Neural cell (in vitro differentiated cells): ENCODE measurements around the gene KCNJ6. TPM values are rescaled to one million over a fixed set of nuclear protein-coding genes. Genes with fewer than 3 reads are reported as not detected.

Experiments used
- H2AFZ ChIP-seq: fragments of 200-600, 300-800 bp; sonication (generic), shearing (Covaris generic); 2 replicates; pipeline ENCODE4 v1.6.0; 2014; ENCODE audit warnings: low read depth, mild to moderate bottlenecking, antibody characterized with exemption, low read length, moderate library complexity
- H3F3A ChIP-seq: fragments of 200-600 bp; shearing (Covaris generic); 2 replicates; pipeline ENCODE4 v1.6.1; 2016; ENCODE audit warnings: mild to moderate bottlenecking, moderate library complexity, mixed read lengths, antibody characterized with exemption, low read length; ENCODE audit not compliant: insufficient read depth, poor library complexity, severe bottlenecking
- H3K27ac ChIP-seq: fragments of 200-600, 300-800 bp; sonication (generic), shearing (Covaris generic); 2 replicates; pipeline ENCODE4 v1.5.1; 2014; ENCODE audit warnings: mild to moderate bottlenecking, low read length, moderate library complexity
- H3K27me3 ChIP-seq: fragments of 300-800, 200-600 bp; sonication (generic), shearing (Covaris generic); 2 replicates; pipeline ENCODE4 v1.6.0; 2014; ENCODE audit warnings: mild to moderate bottlenecking, low read depth, low read length, moderate library complexity; ENCODE audit not compliant: insufficient read depth
- H3K36me3 ChIP-seq: fragments of 300-800, 200-600 bp; sonication (generic), shearing (Covaris generic); 2 replicates; pipeline ENCODE4 v1.5.1; 2014; ENCODE audit warnings: mild to moderate bottlenecking, antibody characterized with exemption, low read length, moderate library complexity; ENCODE audit not compliant: insufficient read depth
- H3K4me2 ChIP-seq: fragments of 300-800, 200-600 bp; sonication (generic), shearing (Covaris generic); 2 replicates; pipeline ENCODE4 v1.6.0; 2014; ENCODE audit warnings: mild to moderate bottlenecking, low read length
- H3K4me3 ChIP-seq: fragments of 300-800, 200-600 bp; sonication (generic), shearing (Covaris generic); 2 replicates; pipeline ENCODE4 v1.5.1; 2014; ENCODE audit warnings: mild to moderate bottlenecking, low read length, moderate library complexity
- H3K79me2 ChIP-seq: fragments of 200-600 bp; shearing (Covaris generic); replicated peaks from 2 replicates; pipeline ENCODE4 v1.6.0; 2014; ENCODE audit warnings: mild to moderate bottlenecking, low read length, moderate library complexity; ENCODE audit not compliant: insufficient read depth
- H3K9ac ChIP-seq: fragments of 300-800, 200-600 bp; sonication (generic), shearing (Covaris generic); 2 replicates; pipeline ENCODE4 v1.6.1; 2016; ENCODE audit warnings: mild to moderate bottlenecking, low read length, mixed read lengths
- H3K9me2 ChIP-seq: fragments of 200-600 bp; shearing (Covaris generic); 2 replicates; pipeline ENCODE4 v1.6.1; 2016; ENCODE audit warnings: mild to moderate bottlenecking, low read length, mixed read lengths; ENCODE audit not compliant: insufficient read depth
- H3K9me3 ChIP-seq: fragments of 200-600, 300-800 bp; sonication (generic), shearing (Covaris generic); 2 replicates; pipeline ENCODE4 v1.6.1; 2016; ENCODE audit warnings: mild to moderate bottlenecking, mixed run types, low read length, moderate library complexity, mixed read lengths
- H4K20me1 ChIP-seq: fragments of 200-600 bp; shearing (Covaris generic); 2 replicates; pipeline ENCODE4 v1.6.1; 2016; ENCODE audit warnings: mild to moderate bottlenecking, mixed run types; ENCODE audit not compliant: insufficient read depth
- CTCF ChIP-seq: fragments of 450-650 bp; IDR thresholded peaks from 2 replicates; pipeline ENCODE4 v1.5.1; 2014; ENCODE audit warnings: antibody characterized with exemption, mild to moderate bottlenecking, moderate library complexity; ENCODE audit not compliant: poor library complexity, severe bottlenecking
- EP300 ChIP-seq: fragments of 450-650 bp; conservative IDR thresholded peaks from 2 replicates; pipeline ENCODE4 v1.6.1; 2014; ENCODE audit warnings: antibody characterized with exemption, mild to moderate bottlenecking, moderate library complexity; ENCODE audit not compliant: poor library complexity, severe bottlenecking
- EZH2 ChIP-seq: fragments of 200-600, 300-800 bp; shearing (Covaris generic), sonication (generic); IDR thresholded peaks from 2 replicates; pipeline ENCODE4 v1.6.1; 2014; ENCODE audit warnings: antibody characterized with exemption, low read length, borderline replicate concordance, mild to moderate bottlenecking; ENCODE audit not compliant: insufficient read depth, poor library complexity, severe bottlenecking
- MXI1 ChIP-seq: fragments of 450-650 bp; conservative IDR thresholded peaks from 2 replicates; pipeline ENCODE4 v1.6.1; 2014; ENCODE audit warnings: antibody characterized with exemption, mild to moderate bottlenecking; ENCODE audit not compliant: poor library complexity, severe bottlenecking
- POLR2AphosphoS5 ChIP-seq: IDR thresholded peaks from 2 replicates; pipeline ENCODE4 v1.6.1; 2012
- RAD21 ChIP-seq: fragments of 450-650 bp; conservative IDR thresholded peaks from 2 replicates; pipeline ENCODE4 v1.6.1; 2014; ENCODE audit warnings: antibody characterized with exemption, mild to moderate bottlenecking, moderate library complexity
- SMC3 ChIP-seq: fragments of 450-650 bp; conservative IDR thresholded peaks from 2 replicates; pipeline ENCODE4 v1.6.1; 2014; ENCODE audit warnings: antibody characterized with exemption, mild to moderate bottlenecking, moderate library complexity; ENCODE audit not compliant: poor library complexity
- TAF1 ChIP-seq: IDR thresholded peaks from 2 replicates; pipeline ENCODE4 v1.6.1; 2012; ENCODE audit warnings: low read depth
- polyA plus RNA-seq: library from polyadenylated mRNA; depleted of rRNA; stranded (reverse); fragments of >200 nt; gene quantifications from 2 replicates; pipeline ENCODE4 v1.2.3, GENCODE V29; 2014
- TF ChIP-seq, protein P1 (sequence below): IDR thresholded peaks from 2 replicates; pipeline ENCODE4 v1.6.1; 2012; ENCODE audit warnings: borderline replicate concordance

Gene KCNJ6
- polyA plus RNA-seq, 1 donor from 2014 or later, result 1.7 TPM

- Histone ChIP-seq H3K36me3 (no peaks in the 10 kb centered on the region), H3K9ac (no peak overlapping the region), H3K27ac (no peak overlapping the region), H3K9me3 (no peaks in the 10 kb centered on the region), H3K27me3 (no peaks in the 10 kb centered on the region), H3K4me3 (no peak overlapping the region), H3F3A (no peaks in the 10 kb centered on the region), H4K20me1 (no peaks in the 10 kb centered on the region), H3K4me2 (no peak overlapping the region), H3K79me2 (no peaks in the 10 kb centered on the region), H3K9me2 (no peaks in the 10 kb centered on the region), H2AFZ (no peak overlapping the region)
- TF ChIP-seq EP300, result no peak
Observed at GRCh38 chr21:37829447-37829846, 86.8 kb downstream of the KCNJ6 start.

DNA sequence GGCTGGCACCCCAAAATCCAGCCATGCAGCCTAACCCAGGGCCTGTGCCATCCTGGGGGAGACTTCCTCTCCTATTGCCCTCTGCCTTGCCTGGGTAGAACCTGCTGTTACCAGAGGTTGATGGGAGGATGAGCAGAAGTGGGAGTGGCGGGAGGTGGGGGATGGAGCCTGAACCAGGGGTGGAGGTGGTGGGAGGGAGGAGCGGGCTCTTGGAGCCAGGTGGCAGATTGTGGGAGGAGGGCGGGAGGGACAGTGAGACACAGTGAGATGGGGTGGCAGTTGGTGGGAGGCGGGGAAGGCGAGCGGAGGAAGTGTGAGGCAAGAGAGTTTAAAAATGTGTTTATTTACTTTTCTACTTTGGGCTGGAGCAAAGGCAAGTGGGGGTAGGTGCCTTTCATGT, 87.3 kb downstream of the KCNJ6 start:
- no peak overlapping the region for H3K4me2 ChIP-seq
- no peaks in the 10 kb centered on the region for H3K9me2 ChIP-seq
- no peaks in the 10 kb centered on the region for H3K36me3 ChIP-seq
- H4K20me1 ChIP-seq, result no peaks in the 10 kb centered on the region
- TF ChIP-seq RAD21 (no peak), EZH2 (no peak), CTCF (no peak), TAF1 (no peak), EP300 (no peak), SMC3 (no peak), MXI1 (no peak), POLR2AphosphoS5 (no peak)
- TF ChIP-seq, protein P1, sequence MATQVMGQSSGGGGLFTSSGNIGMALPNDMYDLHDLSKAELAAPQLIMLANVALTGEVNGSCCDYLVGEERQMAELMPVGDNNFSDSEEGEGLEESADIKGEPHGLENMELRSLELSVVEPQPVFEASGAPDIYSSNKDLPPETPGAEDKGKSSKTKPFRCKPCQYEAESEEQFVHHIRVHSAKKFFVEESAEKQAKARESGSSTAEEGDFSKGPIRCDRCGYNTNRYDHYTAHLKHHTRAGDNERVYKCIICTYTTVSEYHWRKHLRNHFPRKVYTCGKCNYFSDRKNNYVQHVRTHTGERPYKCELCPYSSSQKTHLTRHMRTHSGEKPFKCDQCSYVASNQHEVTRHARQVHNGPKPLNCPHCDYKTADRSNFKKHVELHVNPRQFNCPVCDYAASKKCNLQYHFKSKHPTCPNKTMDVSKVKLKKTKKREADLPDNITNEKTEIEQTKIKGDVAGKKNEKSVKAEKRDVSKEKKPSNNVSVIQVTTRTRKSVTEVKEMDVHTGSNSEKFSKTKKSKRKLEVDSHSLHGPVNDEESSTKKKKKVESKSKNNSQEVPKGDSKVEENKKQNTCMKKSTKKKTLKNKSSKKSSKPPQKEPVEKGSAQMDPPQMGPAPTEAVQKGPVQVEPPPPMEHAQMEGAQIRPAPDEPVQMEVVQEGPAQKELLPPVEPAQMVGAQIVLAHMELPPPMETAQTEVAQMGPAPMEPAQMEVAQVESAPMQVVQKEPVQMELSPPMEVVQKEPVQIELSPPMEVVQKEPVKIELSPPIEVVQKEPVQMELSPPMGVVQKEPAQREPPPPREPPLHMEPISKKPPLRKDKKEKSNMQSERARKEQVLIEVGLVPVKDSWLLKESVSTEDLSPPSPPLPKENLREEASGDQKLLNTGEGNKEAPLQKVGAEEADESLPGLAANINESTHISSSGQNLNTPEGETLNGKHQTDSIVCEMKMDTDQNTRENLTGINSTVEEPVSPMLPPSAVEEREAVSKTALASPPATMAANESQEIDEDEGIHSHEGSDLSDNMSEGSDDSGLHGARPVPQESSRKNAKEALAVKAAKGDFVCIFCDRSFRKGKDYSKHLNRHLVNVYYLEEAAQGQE, result no peak
- H3K9ac ChIP-seq, result no peak overlapping the region
- no peaks in the 10 kb centered on the region for H3K9me3 ChIP-seq
- H3K27ac ChIP-seq, result no peak overlapping the region
- H3K4me3 ChIP-seq, result no peak overlapping the region
- H3F3A ChIP-seq, result no peaks in the 10 kb centered on the region
- no peaks in the 10 kb centered on the region for H3K79me2 ChIP-seq
- no peak overlapping the region for H2AFZ ChIP-seq
- H3K27me3 ChIP-seq, result no peaks in the 10 kb centered on the region

GRCh38 chr21:37828556-37828955, 87.7 kb downstream of the KCNJ6 start:
- Histone ChIP-seq H3K27me3 (no peaks in the 10 kb centered on the region), H3K27ac (no peak overlapping the region)

More at GRCh38 chr21:37828556-37828955, 87.7 kb downstream of the KCNJ6 start:
- H3F3A ChIP-seq, result no peaks in the 10 kb centered on the region
- H4K20me1 ChIP-seq, result no peaks in the 10 kb centered on the region
- no peak overlapping the region for H3K9ac ChIP-seq
- no peak overlapping the region for H3K4me2 ChIP-seq
- H3K9me3 ChIP-seq, result no peaks in the 10 kb centered on the region
- H3K36me3 ChIP-seq, result no peaks in the 10 kb centered on the region
- no peaks in the 10 kb centered on the region for H3K9me2 ChIP-seq
- no peak overlapping the region for H2AFZ ChIP-seq
- TF ChIP-seq RAD21, result no peak
- no peak for TF ChIP-seq POLR2AphosphoS5
- TF ChIP-seq CTCF, result no peak
- no peak for TF ChIP-seq SMC3
- no peak for TF ChIP-seq EZH2
- TF ChIP-seq, protein P1, result no peak
- no peak for TF ChIP-seq TAF1
- TF ChIP-seq MXI1, result no peak
- TF ChIP-seq EP300, result no peak
- H3K79me2 ChIP-seq, result no peaks in the 10 kb centered on the region
- no peak overlapping the region for H3K4me3 ChIP-seq
